Testis (tissue), 2 donors: Measurements from ENCODE around the gene ABHD17A.

ENCODE experiments used
- CTCF ChIP-seq, 3 experiments: fragments of 450-650 bp in 2 of 3; fragments of 200-600 bp in 1 of 3; sonication (generic) in 1 of 3; IDR thresholded peaks; one replicate each; pipeline ENCODE4 v1.5.1; 2016 to 2019; ENCODE audit warnings: antibody characterized with exemption in 3 of 3, mild to moderate bottlenecking in 2 of 3, moderate library complexity in 1 of 3
- POLR2A ChIP-seq: fragments of 450-650 bp; IDR thresholded peaks from one replicate; pipeline ENCODE4 v1.6.1; 2017; ENCODE audit warnings: antibody characterized with exemption, mild to moderate bottlenecking, moderate library complexity

GRCh38 chr19:1828279-1829238 lies 56.7 kb downstream of the ABHD17A start:
- no peak for TF ChIP-seq CTCF (IDR thresholded peaks at IDR 0.05)
- no peak for TF ChIP-seq POLR2A
